Hematopoietic multipotent progenitor cell treated with erythropoietin and hydrocortisone succinate and interleukin-3 and kit ligand, for 4 days (in vitro differentiated cells): ENCODE measurements around the gene STK32B.
"Not testable (repeated sequence)": the region's sequence is repeated elsewhere in the genome, so short reads cannot be mapped to it uniquely, and the experiment has no call there.

Source experiments
- DNase-seq: peaks from one replicate; pipeline ENCODE4 v3.0.0-alpha.2; 2015

STK32B gene

GRCh38 chr4:5409972-5410618 is 358.8 kb downstream of the STK32B start:
- no peak for DNase-seq

- DNase-seq = no peak
These were observed 361.0 kb downstream of the STK32B start for GRCh38 chr4:5412296-5412695.

DNA sequence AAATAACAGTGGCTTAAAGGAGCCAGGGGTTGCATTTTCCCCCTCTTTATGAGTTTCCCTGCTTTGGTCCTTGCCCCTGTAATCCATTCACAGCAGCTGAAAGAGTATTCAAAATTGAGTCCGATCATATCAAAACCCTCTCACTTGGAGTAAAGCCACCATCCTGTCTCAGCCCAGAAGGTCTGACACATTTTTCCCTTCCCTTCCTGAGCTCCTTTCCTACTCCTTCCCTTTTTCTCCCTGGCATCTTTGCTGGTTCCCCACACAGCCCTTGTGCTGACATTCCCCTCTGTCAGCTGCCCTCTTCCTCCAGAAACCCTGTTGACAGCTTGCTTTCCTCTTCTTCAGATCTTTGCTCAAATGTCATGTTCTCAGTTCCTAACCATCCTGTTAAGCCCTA is 361.5 kb downstream of the STK32B start:
- DNase-seq = no peak

GRCh38 chr4:5416637-5417036 is 365.4 kb downstream of the STK32B start:
- no peak for DNase-seq

GRCh38 chr4:5420266-5420665 is 369.0 kb downstream of the STK32B start:
- no peak for DNase-seq

DNA sequence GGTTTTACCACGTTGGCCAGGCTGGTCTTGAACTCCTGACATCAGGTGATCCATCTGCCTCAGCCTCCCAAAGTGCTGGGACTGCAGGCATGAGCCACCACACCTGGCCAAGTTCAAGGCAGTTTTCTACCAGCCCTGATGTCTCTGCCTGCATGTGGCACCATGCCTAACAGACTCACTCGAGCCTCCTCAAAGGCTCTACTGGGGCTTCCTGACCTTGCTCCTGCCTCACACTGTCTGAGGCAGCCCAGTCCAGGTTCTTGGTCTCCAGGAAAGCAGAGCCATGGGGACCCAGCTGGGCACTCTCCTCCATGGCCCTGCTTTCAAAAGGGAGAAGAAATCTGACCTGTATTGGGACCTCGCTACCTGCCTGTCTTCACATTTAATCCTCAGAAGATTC is 370.1 kb downstream of the STK32B start:
- no peak for DNase-seq

- DNase-seq = no peak
These were observed 370.9 kb downstream of the STK32B start for GRCh38 chr4:5422195-5422594.

DNA sequence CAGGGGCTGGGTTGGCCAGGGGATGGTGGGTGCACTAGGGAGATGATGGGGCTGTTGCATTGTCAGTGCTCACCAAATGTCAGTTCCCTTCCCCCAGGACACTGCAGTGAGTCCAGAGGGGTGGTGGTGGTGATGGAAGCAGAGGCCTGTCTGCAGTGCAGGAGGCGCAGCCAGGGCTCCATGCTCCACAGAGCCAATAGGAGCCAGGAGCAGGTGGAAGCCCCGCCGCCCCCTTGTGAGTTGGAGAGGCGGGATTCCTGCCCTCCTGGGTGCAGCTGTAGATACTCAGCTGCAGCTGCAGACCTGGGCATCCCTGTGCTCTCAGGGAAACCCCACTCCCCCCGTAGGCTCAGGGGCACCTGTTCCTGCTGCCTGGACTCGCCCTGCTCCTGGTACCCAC is 372.4 kb downstream of the STK32B start:
- DNase-seq = no peak

DNA sequence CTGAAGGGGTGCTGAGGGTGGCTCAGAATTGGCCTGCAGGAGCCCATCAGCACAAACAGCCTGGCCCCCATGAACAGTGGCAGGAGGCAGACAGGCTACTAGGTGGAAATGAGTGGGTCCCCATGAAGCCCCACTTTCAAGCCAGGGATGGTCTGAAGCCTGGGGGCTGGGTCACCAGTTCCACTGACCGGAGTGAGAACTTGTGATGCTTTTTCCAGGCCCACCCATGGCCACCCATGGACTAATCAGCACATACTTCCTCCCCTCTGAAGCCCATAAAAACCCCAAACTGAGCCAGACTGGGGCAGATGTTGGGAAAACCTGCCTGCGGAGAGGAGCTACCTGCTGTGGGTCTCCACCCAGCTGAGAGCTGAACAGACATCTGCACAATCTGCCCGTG is 372.9 kb downstream of the STK32B start:
- DNase-seq = no peak

DNA sequence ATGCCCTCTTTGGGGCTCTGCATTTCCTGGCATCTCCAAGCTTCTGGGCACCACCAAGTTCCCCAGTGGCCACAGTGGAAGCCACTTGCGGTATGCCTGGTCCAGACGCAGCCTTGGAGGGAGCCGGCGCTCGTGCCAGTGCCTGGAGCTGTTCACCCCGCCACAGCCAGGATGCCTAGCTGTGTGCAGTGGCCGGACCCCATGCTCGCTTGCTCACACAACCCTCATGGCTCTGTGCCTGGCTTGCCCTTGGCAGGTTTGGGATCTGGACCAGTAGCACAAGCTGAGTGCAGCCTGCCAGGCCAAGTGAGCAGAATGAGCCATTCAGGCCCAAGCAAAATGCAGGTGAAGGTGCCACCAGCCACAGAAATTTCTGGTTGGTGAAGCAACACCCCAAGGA is 373.6 kb downstream of the STK32B start:
- no peak for DNase-seq

DNA sequence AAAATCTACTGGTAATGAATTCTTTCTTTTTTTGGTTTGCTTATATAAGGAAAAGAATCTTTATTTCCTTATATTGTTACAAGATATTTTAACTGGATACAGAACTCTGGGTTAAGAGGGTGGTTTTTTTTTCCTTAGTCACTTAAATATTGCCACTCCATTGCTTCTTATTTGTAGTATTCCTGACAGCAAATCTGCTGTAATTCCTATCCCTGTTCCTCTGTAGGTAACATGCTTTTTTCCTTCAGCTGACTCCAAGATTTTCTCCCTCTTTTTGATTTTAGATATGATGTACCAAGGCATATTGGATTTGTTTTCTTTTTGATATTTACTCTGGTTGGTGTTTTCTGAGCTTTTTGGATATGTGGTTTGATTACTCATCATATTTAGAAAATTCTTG is 378.5 kb downstream of the STK32B start:
- DNase-seq = no peak

DNA sequence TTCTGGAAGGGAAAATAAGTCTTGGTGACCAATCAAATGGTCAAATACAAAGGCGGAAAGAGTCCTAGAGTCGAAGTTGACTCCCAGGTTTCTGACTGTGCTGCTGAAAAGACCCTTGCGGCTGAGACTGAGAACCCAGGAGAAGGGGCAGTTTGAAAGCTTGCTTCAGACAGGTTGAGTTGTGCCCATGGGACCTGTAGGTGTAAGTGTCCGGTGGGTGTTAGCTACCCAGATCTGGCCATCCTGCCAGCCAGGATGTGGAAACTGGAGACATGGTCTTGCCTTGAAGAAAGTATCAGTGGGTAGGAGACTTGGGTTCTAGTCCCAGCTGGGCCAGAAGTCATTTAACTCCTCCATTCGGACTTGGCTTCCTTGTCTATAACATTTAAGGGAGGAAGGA is 381.9 kb downstream of the STK32B start:
- DNase-seq = no peak

DNA sequence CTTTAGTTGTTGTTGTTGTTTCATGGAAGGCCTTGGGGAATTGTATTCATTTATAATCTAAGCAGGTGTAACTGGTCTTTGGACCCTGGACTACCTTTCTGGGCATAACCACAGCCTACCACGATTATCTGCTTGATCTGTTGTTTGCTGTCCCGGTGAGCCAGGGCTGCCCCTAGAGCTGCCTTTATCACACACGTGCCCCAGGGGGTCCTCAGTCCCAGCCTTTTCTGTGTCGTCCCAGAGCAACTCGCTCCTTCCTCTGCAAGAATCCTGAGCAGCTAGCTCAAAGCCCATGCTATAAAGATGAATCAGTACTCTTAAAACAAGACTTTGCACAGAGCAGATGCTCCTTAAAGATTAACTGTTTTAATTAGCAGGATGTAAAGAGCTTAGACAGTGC is 383.9 kb downstream of the STK32B start:
- DNase-seq = no peak

- no peak for DNase-seq
These were observed 384.5 kb downstream of the STK32B start for GRCh38 chr4:5435823-5436222.

- not testable (repeated sequence) for DNase-seq
These were observed 392.9 kb downstream of the STK32B start for GRCh38 chr4:5443976-5444802.

GRCh38 chr4:5444918-5445517 is 393.7 kb downstream of the STK32B start:
- DNase-seq = no peak

DNA sequence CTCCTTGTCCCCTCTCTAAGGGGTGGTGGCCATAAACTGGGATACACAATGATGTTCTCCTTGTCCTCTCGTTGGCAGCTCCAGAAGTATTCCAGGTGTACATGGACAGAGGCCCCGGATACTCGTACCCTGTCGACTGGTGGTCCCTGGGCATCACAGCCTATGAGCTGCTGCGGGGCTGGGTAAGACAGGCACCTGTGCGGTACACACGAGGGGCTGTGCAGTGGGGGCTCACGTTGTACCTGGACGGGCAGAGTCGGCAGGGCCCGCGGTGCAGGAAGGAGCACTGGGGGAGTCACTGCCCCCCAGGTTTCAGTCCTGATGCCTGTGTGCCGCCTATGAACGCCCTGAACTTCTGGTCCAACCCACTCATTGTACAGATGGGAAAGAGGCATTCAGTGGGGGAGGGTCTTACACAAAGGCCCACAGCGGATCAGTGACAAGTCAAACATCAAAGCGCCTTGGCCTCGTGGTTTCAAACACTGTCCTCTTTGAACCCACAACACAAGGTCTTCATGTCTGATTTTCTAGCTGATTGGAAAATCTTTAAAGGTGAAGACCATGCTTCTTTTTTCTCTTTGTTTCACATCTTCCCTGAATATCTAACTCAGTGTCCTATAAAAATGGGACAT is 395.4 kb downstream of the STK32B start:
- no peak for DNase-seq

DNA sequence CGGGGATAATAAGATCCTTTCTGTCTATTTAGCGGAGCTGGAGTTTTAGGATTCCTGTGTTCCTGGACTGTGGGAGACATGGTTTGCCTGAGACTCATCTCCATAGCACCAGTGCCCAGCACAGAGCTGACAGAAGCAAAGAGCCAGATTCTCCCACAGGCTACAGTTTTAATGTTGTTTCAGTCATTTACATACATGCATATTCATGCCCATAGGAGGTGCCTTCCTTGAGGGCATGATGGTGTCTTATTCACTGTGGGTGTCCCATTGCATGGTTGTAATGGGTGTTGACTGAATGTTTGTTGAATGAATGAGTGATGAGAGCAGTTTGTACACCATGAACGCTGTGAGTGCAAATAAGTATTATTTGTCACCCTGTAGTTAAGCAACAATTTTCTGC is 396.5 kb downstream of the STK32B start:
- no peak for DNase-seq

- no peak for DNase-seq
These were observed 396.9 kb downstream of the STK32B start for GRCh38 chr4:5448221-5448620.

DNA sequence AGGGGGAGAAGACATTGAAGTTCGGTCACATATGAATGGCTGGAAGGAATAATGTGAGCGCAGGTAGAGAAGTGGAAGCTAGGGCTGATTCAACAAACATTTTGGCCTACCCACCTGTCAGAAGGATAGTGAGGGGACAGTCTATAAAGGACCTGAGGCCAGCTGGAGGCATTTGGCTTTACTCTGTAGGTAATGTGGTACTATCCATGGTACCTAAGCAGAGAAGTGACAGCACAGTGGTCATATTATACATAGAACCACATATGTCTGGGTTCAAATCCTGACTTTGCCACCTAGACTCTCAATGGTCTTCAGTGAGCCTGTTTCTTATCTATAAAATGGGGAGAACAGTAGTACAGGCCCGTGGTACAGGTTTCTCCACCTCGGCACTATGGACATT is 400.0 kb downstream of the STK32B start:
- DNase-seq = no peak

DNA sequence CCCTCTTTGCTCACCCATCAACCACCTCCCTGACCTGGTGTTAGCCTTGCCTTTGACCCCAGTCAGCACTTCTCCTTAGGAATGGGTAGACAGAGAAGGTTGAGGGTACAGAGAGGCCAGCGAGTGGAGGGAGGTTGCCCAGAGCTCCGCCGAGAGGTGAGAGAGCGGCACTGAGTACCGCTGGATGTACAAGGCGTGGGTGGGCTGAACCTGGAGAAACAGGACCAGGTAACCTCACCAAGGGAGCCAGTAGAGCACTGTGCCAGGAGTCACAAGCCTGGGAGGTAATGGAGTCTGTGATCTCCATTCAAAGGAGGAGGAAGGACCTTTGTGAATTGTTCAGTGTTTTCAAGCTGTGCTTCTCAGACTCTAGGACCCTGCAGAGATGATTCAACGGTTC is 400.9 kb downstream of the STK32B start:
- DNase-seq = no peak

DNA sequence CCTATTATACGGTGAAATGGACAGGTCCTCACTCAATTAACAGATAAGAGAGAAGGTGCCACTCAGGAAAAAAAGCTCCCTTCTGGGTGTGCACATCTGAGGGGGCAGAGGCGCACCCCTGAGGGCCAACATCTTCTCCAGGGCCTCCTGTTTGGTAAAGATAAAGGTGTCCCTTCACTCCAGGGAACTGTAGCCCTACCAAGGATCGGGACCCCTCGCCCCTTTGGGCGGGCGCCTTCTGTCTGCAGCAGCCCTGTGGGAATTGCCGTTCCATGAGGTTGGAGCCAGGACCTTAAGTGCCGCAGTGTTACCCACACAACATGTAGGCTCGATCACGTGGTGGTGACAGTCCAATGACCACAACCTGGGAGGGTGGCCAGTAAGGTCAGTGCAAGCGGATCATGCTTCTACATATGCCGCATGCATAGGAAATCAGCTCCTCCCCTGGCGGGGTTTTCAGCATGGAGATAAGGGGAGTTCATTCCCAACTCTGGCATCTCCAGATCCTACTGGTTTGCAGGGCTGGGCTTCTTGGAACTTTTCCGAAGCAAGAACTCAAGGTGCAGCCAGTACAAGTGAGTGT is 403.8 kb downstream of the STK32B start:
- no peak for DNase-seq

DNA sequence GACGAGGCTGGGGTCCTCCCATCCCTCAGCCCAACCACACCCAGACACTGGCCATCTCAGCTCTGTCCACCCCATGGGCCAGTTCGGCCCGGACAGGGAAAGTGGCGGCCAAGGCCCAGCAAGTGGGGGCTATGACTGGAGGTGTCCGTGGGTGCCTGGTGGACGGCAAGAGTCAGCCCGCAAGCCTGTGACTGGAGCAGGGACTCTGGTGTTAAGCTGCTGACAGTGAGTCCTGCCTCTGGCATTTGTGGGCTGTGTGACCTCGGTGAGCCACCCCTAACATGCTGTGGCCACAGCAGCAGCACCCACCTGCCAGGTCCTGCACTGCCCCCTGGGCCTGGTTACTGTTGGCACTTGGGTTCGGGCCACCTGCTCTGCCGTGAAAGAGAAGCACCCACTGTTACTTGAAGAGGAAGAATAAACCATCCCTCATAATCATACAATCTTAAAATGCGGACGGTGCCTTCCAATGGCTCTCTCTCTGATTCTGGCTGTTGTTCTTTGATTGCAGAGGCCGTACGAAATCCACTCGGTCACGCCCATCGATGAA is 405.1 kb downstream of the STK32B start:
- no peak for DNase-seq
